Sigmoid colon (tissue), 7 donors: Measurements from ENCODE around the gene C18orf32. TPM values are rescaled to one million over a fixed set of nuclear protein-coding genes. Genes with fewer than 3 reads are reported as not detected.

Experiments used
- DNase-seq: peaks from one replicate; pipeline ENCODE4 v3.0.0-alpha.2; 2019
- H3K27ac ChIP-seq, 4 donors: fragments of 200-600 bp; sonication (generic); one replicate each; pipeline ENCODE4 v1.5.1; 2016 to 2019; ENCODE audit warnings: mild to moderate bottlenecking in 1 of 4
- H3K27me3 ChIP-seq, 3 donors: fragments of 200-600 bp; sonication (generic); one replicate each; pipeline ENCODE4 v1.5.1; 2019; ENCODE audit warnings: mild to moderate bottlenecking in 1 of 3
- H3K36me3 ChIP-seq, 4 donors: fragments of 200-600 bp; sonication (generic); one replicate each; pipeline ENCODE4 v1.5.1; 2016 to 2019
- H3K4me1 ChIP-seq, 4 donors: fragments of 200-600 bp; sonication (generic); one replicate each; pipeline ENCODE4 v1.5.1; 2017 to 2019
- H3K4me3 ChIP-seq, 4 donors: fragments of 200-600 bp; sonication (generic); one replicate each; pipeline ENCODE4 v1.5.1; 2017 to 2019; ENCODE audit warnings: mild to moderate bottlenecking in 2 of 4, moderate library complexity in 1 of 4
- H3K9me3 ChIP-seq, 4 donors: fragments of 200-600 bp in 3 of 4; sonication (generic) in 3 of 4; one replicate each; pipeline versions ENCODE4 v1.5.1 to v1.6.1; 2013 to 2019
- EP300 ChIP-seq, 4 donors: sonication (generic); formaldehyde crosslinking; IDR thresholded peaks; one replicate each; pipeline ENCODE4 v1.6.1; 2017; ENCODE audit warnings: antibody characterized with exemption in 4 of 4
- POLR2A ChIP-seq, 2 donors: fragments of 450-650 bp; IDR thresholded peaks; one replicate each; pipeline ENCODE4 v1.6.1; 2016; ENCODE audit warnings: antibody characterized with exemption in 2 of 2, mild to moderate bottlenecking in 2 of 2, moderate library complexity in 2 of 2
- POLR2AphosphoS5 ChIP-seq, 4 donors: sonication (generic); formaldehyde crosslinking; IDR thresholded peaks; one replicate each; pipeline ENCODE4 v1.6.1; 2017; ENCODE audit warnings: antibody characterized with exemption in 4 of 4
- WGBS, 2 donors: extraction: QIAGEN DNeasy Blood & Tissue Kit; methylation state at CpG; one replicate each; pipeline ENCODE4 v1.1.7; 2013; 5-methylcytosine and 5-hydroxymethylcytosine counted together
- intact Hi-C: fragments of 100-400 bp; cut with DNase I; formaldehyde crosslinking; loops from one replicate; pipeline ENCODE4 v1.15.1; 2023
- polyA plus RNA-seq, 3 donors: library from polyadenylated mRNA; stranded (reverse); fragments of 200-250 nt; gene quantifications; one replicate each; pipeline ENCODE4 v1.2.3, GENCODE V29; 2013
- total RNA-seq, 4 donors: library from RNA; depleted of rRNA; stranded (reverse); fragments of >200 nt; gene quantifications; one replicate each; pipeline ENCODE4 v1.1.0, GENCODE V29; 2016
- TF ChIP-seq, protein P1 (sequence below), 4 experiments: fragments of 450-650 bp in 3 of 4; fragments of 200-600 bp in 1 of 4; IDR thresholded peaks; one replicate each; pipeline ENCODE4 v1.5.1; 2016 to 2019; ENCODE audit warnings: antibody characterized with exemption in 4 of 4, mild to moderate bottlenecking in 3 of 4, moderate library complexity in 2 of 4
- donor health status: healthy with polysubstance abuse.
- donor health status: Bipolar disorder and iron deficiency.
- donor health status: healthy.

The C18orf32 gene
- total and polyA plus RNA-seq, 7 donors, result 29.1 to 68.7 (median 57.8) TPM

DNA sequence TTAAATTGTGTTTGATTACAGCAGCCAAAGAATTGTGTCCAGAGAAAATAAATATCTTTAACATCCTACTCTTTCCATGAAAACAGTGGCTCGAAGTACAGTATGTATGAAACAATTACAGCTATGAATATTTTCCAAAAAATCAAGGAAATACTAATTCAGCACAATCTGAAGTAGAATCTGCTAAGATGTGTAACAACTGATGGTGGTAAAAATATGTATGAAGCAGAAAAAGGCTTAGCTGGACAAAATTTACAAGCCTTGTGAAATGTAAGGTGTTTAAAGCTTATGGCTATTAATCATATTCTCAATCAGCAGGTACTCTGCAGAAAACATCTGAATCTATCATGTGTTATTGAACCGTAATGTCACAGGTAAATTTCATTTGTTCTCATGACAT is 43.2 kb downstream of the C18orf32 start:
- 94 to 95% methylated on average over 2 of the region's 2 CpGs for WGBS, 2 donors
- no peaks in the 10 kb centered on the region for H3K36me3 ChIP-seq
- no peaks in the 10 kb centered on the region for H3K27me3 ChIP-seq
- no peak for DNase-seq
- no peak overlapping the region for H3K27ac ChIP-seq
- peaks cover 0 to 25% (median 7%) of the 10 kb centered on the region in 4 donors for H3K4me1 ChIP-seq
- intact Hi-C loops, result loop anchor here (10.0 kb wide), 1 partner anchor 769 kb away; no protein-coding TSS in a partner anchor
- no peak overlapping the region for H3K4me3 ChIP-seq
- TF ChIP-seq, protein P1, sequence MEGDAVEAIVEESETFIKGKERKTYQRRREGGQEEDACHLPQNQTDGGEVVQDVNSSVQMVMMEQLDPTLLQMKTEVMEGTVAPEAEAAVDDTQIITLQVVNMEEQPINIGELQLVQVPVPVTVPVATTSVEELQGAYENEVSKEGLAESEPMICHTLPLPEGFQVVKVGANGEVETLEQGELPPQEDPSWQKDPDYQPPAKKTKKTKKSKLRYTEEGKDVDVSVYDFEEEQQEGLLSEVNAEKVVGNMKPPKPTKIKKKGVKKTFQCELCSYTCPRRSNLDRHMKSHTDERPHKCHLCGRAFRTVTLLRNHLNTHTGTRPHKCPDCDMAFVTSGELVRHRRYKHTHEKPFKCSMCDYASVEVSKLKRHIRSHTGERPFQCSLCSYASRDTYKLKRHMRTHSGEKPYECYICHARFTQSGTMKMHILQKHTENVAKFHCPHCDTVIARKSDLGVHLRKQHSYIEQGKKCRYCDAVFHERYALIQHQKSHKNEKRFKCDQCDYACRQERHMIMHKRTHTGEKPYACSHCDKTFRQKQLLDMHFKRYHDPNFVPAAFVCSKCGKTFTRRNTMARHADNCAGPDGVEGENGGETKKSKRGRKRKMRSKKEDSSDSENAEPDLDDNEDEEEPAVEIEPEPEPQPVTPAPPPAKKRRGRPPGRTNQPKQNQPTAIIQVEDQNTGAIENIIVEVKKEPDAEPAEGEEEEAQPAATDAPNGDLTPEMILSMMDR (IDR thresholded peaks at IDR 0.05), result no peak
- TF ChIP-seq POLR2AphosphoS5 (IDR thresholded peaks at IDR 0.05) (no peak), POLR2A (IDR thresholded peaks at IDR 0.05) (no peak), EP300 (IDR thresholded peaks at IDR 0.05) (no peak)
- H3K9me3 ChIP-seq, result peaks cover 0 to 6% (median 0%) of the 10 kb centered on the region in 4 donors

DNA sequence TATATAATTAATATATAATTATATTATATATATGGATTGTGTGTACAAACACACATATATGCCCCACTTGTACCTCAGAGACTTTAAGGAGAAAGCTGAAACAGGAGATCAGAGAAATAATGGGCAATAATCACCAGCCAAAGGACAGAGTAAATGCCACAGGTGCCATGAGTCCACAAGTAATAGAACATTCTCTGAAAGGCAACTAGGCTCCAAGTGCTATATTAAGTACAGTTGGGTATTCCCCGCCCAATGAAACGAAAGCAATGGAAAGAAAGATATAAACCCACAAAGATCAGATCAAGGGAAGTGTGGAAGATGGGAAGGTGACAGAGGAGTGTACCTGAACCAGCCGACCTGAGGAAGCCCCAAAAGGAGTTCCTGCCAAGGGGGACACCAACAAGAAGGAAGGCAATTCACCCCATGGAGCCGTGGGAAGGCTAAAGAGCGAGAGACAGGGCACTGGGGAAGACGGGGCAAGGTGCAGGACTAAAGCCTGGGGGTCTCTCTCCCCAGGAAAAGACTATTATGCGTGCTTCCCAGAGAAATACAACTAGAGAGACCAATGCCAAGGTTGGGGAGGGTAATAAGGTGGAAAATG is 45.6 kb downstream of the C18orf32 start:
- Histone ChIP-seq H3K4me3 (no peak overlapping the region), H3K27me3 (no peaks in the 10 kb centered on the region), H3K9me3 (no peaks in the 10 kb centered on the region), H3K36me3 (no peaks in the 10 kb centered on the region), H3K27ac (no peak overlapping the region), H3K4me1 (peaks cover 0 to 35% (median 18%) of the 10 kb centered on the region in 4 donors)
- DNase-seq, result no peak
- TF ChIP-seq, protein P1 (IDR thresholded peaks at IDR 0.05), result no peak
- TF ChIP-seq POLR2AphosphoS5 (IDR thresholded peaks at IDR 0.05), result no peak
- TF ChIP-seq POLR2A (IDR thresholded peaks at IDR 0.05), result no peak
- TF ChIP-seq EP300 (IDR thresholded peaks at IDR 0.05), result no peak
- 92 to 96% methylated on average over 7 of the region's 7 CpGs for WGBS, 2 donors
- intact Hi-C loops, result loop anchor here (10.0 kb wide), 1 partner anchor 767 kb away; no protein-coding TSS in a partner anchor

DNA sequence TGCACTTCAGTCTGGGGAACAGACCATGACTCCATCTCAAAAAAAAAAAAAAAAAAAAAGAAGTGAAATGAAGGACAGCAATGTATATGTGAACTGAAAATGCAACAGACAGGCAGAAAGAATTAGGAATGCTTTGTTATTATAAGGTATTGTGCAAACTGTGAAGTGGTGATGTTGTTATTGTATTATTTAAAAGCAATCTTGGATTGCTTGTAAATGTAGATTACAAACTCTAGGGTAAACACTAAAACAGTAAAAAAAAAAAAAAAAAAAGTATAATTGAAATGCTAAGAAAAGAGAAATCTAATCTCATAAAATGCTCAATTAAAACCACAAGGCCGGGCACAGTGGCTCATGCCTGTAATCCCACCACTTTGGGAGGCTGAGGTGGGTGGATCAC is 51.9 kb downstream of the C18orf32 start:
- H3K27me3 ChIP-seq, result no peaks in the 10 kb centered on the region
- no peak overlapping the region for H3K4me3 ChIP-seq
- no peak overlapping the region for H3K27ac ChIP-seq
- 22 to 70% methylated on average over 1 of the region's 1 CpG for WGBS, 2 donors
- TF ChIP-seq POLR2A (IDR thresholded peaks at IDR 0.05), result no peak
- TF ChIP-seq, protein P1 (IDR thresholded peaks at IDR 0.05), result no peak
- no peak for TF ChIP-seq EP300 (IDR thresholded peaks at IDR 0.05)
- no peak for TF ChIP-seq POLR2AphosphoS5 (IDR thresholded peaks at IDR 0.05)
- no peak for DNase-seq
- intact Hi-C loops, result no loop called here
- H3K9me3 ChIP-seq, result no peaks in the 10 kb centered on the region
- peaks cover 0 to 32% (median 18%) of the 10 kb centered on the region in 4 donors for H3K4me1 ChIP-seq
- H3K36me3 ChIP-seq, result no peaks in the 10 kb centered on the region

DNA sequence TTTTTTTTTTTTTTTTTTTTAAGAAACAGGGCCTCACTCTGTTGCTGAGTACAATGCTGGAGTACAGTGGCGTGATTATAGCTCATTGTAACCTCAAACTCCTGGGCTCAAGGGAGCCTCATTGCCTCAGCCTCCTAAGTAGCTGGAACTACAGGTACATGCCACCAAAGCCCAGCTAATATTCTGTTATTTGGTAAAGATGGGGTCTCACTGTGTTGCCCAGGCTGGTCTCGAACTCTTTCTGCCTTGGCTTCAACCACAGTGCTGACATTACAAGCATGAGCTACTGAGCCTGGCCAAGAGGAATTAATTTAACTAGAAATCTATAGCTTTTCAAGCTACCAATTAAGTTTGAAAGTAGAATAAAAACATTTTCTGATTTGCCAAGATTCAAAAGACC is 54.4 kb downstream of the C18orf32 start:
- H3K9me3 ChIP-seq, result no peaks in the 10 kb centered on the region
- no peak overlapping the region for H3K27ac ChIP-seq
- 97 to 99% methylated on average over 2 of the region's 2 CpGs for WGBS, 2 donors
- intact Hi-C loops, result no loop called here
- no peak overlapping the region for H3K4me3 ChIP-seq
- peaks cover 0 to 13% (median 0%) of the 10 kb centered on the region in 4 donors for H3K36me3 ChIP-seq
- no peak for TF ChIP-seq POLR2A (IDR thresholded peaks at IDR 0.05)
- TF ChIP-seq POLR2AphosphoS5 (IDR thresholded peaks at IDR 0.05), result no peak
- TF ChIP-seq, protein P1 (IDR thresholded peaks at IDR 0.05), result no peak
- TF ChIP-seq EP300 (IDR thresholded peaks at IDR 0.05), result no peak
- no peak for DNase-seq
- H3K27me3 ChIP-seq, result no peaks in the 10 kb centered on the region
- peaks cover 0 to 8% (median under 1%) of the 10 kb centered on the region in 4 donors for H3K4me1 ChIP-seq
